GM12878 (cell line): ENCODE measurements around the gene MYB. TPM values are rescaled to one million over a fixed set of nuclear protein-coding genes. Genes with fewer than 3 reads are reported as not detected.
A peak's percentile ranks its signal among the peaks of the same experiment; 100 is the strongest.

Source experiments
- FOS ChIP-seq: IDR thresholded peaks from 3 replicates; pipeline ENCODE4 v1.6.1; 2011; ENCODE audit warnings: borderline replicate concordance; ENCODE audit not compliant: insufficient read length; ENCODE audit errors: extremely low read depth
- FOXK2 ChIP-seq: fragments of 450-650 bp; IDR thresholded peaks from 2 replicates; pipeline ENCODE4 v1.6.1; 2017; ENCODE audit warnings: mild to moderate bottlenecking, moderate library complexity
- KLF5 ChIP-seq: fragments of 450-650 bp; IDR thresholded peaks from 2 replicates; pipeline ENCODE4 v1.6.1; 2014; ENCODE audit warnings: mild to moderate bottlenecking; ENCODE audit not compliant: partially characterized antibody
- MXI1 ChIP-seq: fragments of 150-350 bp; IDR thresholded peaks from 2 replicates; pipeline ENCODE4 v1.6.1; 2011; ENCODE audit warnings: low read depth, mild to moderate bottlenecking, inconsistent platforms, low read length, improper control_type of control experiment
- NRF1 ChIP-seq: conservative IDR thresholded peaks from 2 replicates; pipeline ENCODE4 v1.6.1; 2011; ENCODE audit warnings: mild to moderate bottlenecking, low read depth, low read length, improper control_type of control experiment
- RAD51 ChIP-seq: fragments of 450-650 bp; IDR thresholded peaks from 2 replicates; pipeline ENCODE4 v1.6.1; 2016; ENCODE audit warnings: moderate library complexity, mild to moderate bottlenecking, inconsistent platforms
- ZNF384 ChIP-seq: IDR thresholded peaks from 2 replicates; pipeline ENCODE4 v1.6.1; 2012; ENCODE audit warnings: low read depth, mild to moderate bottlenecking, low read length, improper control_type of control experiment, borderline replicate concordance
- ZNF622 ChIP-seq: fragments of 450-650 bp; IDR thresholded peaks from 2 replicates; pipeline ENCODE4 v1.6.1; 2017; ENCODE audit warnings: mild to moderate bottlenecking, inconsistent platforms
- polyA plus RNA-seq, 11 experiments: library from polyadenylated mRNA; depleted of rRNA in 4 of 11; unstranded in 6 of 11; stranded (reverse) in 5 of 11; fragments of >200 nt; fragmentation: Nextera tagmentation in 4 of 11; fragmentation: Illumina TruSeq in 1 of 11; extraction: Ambion mirVana in 4 of 11; extraction: Trizol in 1 of 11; gene quantifications; 1 replicate in 1 of 11; 2 replicates in 10 of 11; pipeline versions ENCODE4 v1.2.1 to v1.2.3, GENCODE V29; 2011 to 2016; ENCODE audit warnings: inconsistent platforms in 2 of 11, missing spikeins in 2 of 11, low read depth in 1 of 11
- total RNA-seq, 4 experiments: library from RNA; depleted of rRNA in 3 of 4; stranded (reverse); fragments of >200 nt in 3 of 4; fragmentation: Illumina TruSeq in 1 of 4; extraction: Trizol in 1 of 4; gene quantifications; 2 replicates each; pipeline versions ENCODE4 v1.2.1 to v1.2.3, GENCODE V29; 2013 to 2021
- TF ChIP-seq, protein P1 (sequence below): fragments of 450-650 bp; formaldehyde crosslinking; IDR thresholded peaks from 2 replicates; pipeline ENCODE4 v1.4.0; 2022; ENCODE audit warnings: mild to moderate bottlenecking, moderate library complexity
- TF ChIP-seq, protein P2 (sequence below): IDR thresholded peaks from 2 replicates; pipeline ENCODE4 v1.6.1; 2012; ENCODE audit warnings: improper control_type of control experiment, low read depth, low read length; ENCODE audit not compliant: insufficient replicate concordance
- TF ChIP-seq, protein P3 (sequence below): fragments of 450-650 bp; conservative IDR thresholded peaks from 2 replicates; pipeline ENCODE4 v1.6.1; 2017; ENCODE audit warnings: mild to moderate bottlenecking, moderate library complexity
- TF ChIP-seq, protein P4 (sequence below): IDR thresholded peaks from 2 replicates; pipeline ENCODE4 v1.6.1; 2012; ENCODE audit warnings: low read depth, low read length, improper control_type of control experiment
- TF ChIP-seq, protein P5 (sequence below): IDR thresholded peaks from 2 replicates; pipeline ENCODE4 v1.6.1; 2011; ENCODE audit warnings: borderline replicate concordance, low read depth, mild to moderate bottlenecking, moderate library complexity, low read length; ENCODE audit not compliant: insufficient read depth, poor library complexity, severe bottlenecking
- TF ChIP-seq, protein P6 (sequence below): fragments of 450-650 bp; IDR thresholded peaks from 2 replicates; pipeline ENCODE4 v1.6.1; 2014; ENCODE audit warnings: mild to moderate bottlenecking

MYB gene
- total and polyA plus RNA-seq, 10 of the 15 experiments (the other 5 are each of a cell fraction or from before 2014, with no cell fraction given), result 7.0 to 29.8 (median 21.5) TPM

DNA sequence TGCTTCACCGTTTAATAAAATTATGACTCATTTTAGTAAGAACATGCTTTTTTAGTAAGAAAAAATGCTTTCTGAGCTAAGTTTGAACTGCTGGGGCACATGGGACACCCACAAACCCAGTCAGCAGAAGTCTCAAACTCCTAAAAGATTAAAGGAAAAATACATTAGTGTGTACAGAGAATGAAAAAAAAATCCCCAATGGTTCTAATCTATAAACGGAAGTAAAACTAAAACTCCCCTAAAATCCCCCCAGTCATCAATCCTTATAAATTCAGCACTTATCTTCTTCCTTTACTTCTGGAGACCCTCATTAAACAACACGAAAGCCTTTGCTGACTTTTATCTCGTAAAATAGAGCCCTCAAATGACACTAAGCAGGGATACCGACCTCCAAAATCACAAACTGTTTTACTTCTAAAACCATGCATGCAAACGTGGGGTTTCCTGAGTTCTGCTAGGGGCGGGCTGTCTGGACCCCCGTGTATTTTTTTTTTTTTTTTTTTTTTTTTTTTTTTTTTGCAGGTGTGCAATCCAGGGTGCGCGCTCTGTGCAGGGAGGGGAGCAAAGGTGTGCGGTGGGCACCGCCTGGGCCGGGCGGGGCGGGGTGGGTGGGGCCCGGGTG, 1.1 kb upstream of the MYB start (continued):
- TF ChIP-seq ZNF384 (peak; percentile 74; the same call in 1 of the 2 replicates), MXI1 (no peak; the same call in 1 of the 2 replicates), FOXK2 (no peak), NRF1 (no peak), ZNF622 (no peak), RAD51 (peak; percentile 49), FOS (no peak), KLF5 (no peak)
- TF ChIP-seq, protein P1, sequence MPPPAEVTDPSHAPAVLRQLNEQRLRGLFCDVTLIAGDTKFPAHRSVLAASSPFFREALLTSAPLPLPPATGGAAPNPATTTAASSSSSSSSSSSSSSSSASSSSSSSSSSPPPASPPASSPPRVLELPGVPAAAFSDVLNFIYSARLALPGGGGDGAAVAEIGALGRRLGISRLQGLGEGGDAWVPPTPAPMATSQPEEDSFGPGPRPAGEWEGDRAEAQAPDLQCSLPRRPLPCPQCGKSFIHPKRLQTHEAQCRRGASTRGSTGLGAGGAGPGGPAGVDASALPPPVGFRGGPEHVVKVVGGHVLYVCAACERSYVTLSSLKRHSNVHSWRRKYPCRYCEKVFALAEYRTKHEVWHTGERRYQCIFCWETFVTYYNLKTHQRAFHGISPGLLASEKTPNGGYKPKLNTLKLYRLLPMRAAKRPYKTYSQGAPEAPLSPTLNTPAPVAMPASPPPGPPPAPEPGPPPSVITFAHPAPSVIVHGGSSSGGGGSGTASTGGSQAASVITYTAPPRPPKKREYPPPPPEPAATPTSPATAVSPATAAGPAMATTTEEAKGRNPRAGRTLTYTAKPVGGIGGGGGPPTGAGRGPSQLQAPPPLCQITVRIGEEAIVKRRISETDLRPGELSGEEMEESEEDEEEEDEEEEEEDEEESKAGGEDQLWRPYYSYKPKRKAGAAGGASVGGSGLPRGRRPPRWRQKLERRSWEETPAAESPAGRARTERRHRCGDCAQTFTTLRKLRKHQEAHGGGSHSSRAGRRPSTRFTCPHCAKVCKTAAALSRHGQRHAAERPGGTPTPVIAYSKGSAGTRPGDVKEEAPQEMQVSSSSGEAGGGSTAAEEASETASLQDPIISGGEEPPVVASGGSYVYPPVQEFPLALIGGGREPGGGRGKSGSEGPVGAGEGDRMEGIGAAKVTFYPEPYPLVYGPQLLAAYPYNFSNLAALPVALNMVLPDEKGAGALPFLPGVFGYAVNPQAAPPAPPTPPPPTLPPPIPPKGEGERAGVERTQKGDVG (CRISPR knock-in tag), result no peak
- TF ChIP-seq, protein P2, sequence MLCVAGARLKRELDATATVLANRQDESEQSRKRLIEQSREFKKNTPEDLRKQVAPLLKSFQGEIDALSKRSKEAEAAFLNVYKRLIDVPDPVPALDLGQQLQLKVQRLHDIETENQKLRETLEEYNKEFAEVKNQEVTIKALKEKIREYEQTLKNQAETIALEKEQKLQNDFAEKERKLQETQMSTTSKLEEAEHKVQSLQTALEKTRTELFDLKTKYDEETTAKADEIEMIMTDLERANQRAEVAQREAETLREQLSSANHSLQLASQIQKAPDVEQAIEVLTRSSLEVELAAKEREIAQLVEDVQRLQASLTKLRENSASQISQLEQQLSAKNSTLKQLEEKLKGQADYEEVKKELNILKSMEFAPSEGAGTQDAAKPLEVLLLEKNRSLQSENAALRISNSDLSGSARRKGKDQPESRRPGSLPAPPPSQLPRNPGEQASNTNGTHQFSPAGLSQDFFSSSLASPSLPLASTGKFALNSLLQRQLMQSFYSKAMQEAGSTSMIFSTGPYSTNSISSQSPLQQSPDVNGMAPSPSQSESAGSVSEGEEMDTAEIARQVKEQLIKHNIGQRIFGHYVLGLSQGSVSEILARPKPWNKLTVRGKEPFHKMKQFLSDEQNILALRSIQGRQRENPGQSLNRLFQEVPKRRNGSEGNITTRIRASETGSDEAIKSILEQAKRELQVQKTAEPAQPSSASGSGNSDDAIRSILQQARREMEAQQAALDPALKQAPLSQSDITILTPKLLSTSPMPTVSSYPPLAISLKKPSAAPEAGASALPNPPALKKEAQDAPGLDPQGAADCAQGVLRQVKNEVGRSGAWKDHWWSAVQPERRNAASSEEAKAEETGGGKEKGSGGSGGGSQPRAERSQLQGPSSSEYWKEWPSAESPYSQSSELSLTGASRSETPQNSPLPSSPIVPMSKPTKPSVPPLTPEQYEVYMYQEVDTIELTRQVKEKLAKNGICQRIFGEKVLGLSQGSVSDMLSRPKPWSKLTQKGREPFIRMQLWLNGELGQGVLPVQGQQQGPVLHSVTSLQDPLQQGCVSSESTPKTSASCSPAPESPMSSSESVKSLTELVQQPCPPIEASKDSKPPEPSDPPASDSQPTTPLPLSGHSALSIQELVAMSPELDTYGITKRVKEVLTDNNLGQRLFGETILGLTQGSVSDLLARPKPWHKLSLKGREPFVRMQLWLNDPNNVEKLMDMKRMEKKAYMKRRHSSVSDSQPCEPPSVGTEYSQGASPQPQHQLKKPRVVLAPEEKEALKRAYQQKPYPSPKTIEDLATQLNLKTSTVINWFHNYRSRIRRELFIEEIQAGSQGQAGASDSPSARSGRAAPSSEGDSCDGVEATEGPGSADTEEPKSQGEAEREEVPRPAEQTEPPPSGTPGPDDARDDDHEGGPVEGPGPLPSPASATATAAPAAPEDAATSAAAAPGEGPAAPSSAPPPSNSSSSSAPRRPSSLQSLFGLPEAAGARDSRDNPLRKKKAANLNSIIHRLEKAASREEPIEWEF, result peak; percentile 54
- TF ChIP-seq, protein P3, sequence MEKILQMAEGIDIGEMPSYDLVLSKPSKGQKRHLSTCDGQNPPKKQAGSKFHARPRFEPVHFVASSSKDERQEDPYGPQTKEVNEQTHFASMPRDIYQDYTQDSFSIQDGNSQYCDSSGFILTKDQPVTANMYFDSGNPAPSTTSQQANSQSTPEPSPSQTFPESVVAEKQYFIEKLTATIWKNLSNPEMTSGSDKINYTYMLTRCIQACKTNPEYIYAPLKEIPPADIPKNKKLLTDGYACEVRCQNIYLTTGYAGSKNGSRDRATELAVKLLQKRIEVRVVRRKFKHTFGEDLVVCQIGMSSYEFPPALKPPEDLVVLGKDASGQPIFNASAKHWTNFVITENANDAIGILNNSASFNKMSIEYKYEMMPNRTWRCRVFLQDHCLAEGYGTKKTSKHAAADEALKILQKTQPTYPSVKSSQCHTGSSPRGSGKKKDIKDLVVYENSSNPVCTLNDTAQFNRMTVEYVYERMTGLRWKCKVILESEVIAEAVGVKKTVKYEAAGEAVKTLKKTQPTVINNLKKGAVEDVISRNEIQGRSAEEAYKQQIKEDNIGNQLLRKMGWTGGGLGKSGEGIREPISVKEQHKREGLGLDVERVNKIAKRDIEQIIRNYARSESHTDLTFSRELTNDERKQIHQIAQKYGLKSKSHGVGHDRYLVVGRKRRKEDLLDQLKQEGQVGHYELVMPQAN, result no peak
- TF ChIP-seq, protein P4, sequence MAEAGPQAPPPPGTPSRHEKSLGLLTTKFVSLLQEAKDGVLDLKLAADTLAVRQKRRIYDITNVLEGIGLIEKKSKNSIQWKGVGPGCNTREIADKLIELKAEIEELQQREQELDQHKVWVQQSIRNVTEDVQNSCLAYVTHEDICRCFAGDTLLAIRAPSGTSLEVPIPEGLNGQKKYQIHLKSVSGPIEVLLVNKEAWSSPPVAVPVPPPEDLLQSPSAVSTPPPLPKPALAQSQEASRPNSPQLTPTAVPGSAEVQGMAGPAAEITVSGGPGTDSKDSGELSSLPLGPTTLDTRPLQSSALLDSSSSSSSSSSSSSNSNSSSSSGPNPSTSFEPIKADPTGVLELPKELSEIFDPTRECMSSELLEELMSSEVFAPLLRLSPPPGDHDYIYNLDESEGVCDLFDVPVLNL, result no peak
- TF ChIP-seq, protein P5, sequence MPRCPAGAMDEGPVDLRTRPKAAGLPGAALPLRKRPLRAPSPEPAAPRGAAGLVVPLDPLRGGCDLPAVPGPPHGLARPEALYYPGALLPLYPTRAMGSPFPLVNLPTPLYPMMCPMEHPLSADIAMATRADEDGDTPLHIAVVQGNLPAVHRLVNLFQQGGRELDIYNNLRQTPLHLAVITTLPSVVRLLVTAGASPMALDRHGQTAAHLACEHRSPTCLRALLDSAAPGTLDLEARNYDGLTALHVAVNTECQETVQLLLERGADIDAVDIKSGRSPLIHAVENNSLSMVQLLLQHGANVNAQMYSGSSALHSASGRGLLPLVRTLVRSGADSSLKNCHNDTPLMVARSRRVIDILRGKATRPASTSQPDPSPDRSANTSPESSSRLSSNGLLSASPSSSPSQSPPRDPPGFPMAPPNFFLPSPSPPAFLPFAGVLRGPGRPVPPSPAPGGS, result peak; percentile 21
- TF ChIP-seq, protein P6, sequence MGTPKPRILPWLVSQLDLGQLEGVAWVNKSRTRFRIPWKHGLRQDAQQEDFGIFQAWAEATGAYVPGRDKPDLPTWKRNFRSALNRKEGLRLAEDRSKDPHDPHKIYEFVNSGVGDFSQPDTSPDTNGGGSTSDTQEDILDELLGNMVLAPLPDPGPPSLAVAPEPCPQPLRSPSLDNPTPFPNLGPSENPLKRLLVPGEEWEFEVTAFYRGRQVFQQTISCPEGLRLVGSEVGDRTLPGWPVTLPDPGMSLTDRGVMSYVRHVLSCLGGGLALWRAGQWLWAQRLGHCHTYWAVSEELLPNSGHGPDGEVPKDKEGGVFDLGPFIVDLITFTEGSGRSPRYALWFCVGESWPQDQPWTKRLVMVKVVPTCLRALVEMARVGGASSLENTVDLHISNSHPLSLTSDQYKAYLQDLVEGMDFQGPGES, result no peak
